ENCODE data around the gene AGR2. TPM values are rescaled to one million over a fixed set of nuclear protein-coding genes. Genes with fewer than 3 reads are reported as not detected.

Gene AGR2
- total RNA-seq, 1 donor from 2014 or later, result not detected

GRCh38 chr7:16847381-16847860, 42.6 kb upstream of the AGR2 start:
- Mint-ChIP-seq H3K27ac (ENCODE audit: unreplicated experiment) (no peak overlapping the region), H3K9me3 (peaks cover 7% of the 10 kb centered on the region), H3K4me3 (no peak overlapping the region), H3K27me3 (ENCODE audit: low read depth) (no peaks in the 10 kb centered on the region), H3K4me1 (no peaks in the 10 kb centered on the region), H3K36me3 (ENCODE audit: low read depth) (no peaks in the 10 kb centered on the region)
- TF ChIP-seq CTCF (conservative IDR thresholded peaks at IDR 0.05), result no peak
- DNase-seq (ENCODE audit: low read depth, low spot score), result no peak

- Mint-ChIP-seq H3K27me3 (ENCODE audit: low read depth) (no peaks in the 10 kb centered on the region), H3K4me3 (no peak overlapping the region), H3K27ac (ENCODE audit: unreplicated experiment) (no peak overlapping the region), H3K36me3 (ENCODE audit: low read depth) (no peaks in the 10 kb centered on the region), H3K9me3 (peaks cover 7% of the 10 kb centered on the region), H3K4me1 (no peaks in the 10 kb centered on the region)
- no peak for TF ChIP-seq CTCF (conservative IDR thresholded peaks at IDR 0.05)
- no peak for DNase-seq (ENCODE audit: low read depth, low spot score)
Observed at GRCh38 chr7:16846601-16847165, 41.9 kb upstream of the AGR2 start.

GRCh38 chr7:16845746-16846145, 40.9 kb upstream of the AGR2 start:
- H3K27ac Mint-ChIP-seq (ENCODE audit: unreplicated experiment), result no peak overlapping the region
- DNase-seq (ENCODE audit: low read depth, low spot score), result no peak
- H3K27me3 Mint-ChIP-seq (ENCODE audit: low read depth), result no peaks in the 10 kb centered on the region
- no peaks in the 10 kb centered on the region for H3K4me1 Mint-ChIP-seq
- no peaks in the 10 kb centered on the region for H3K36me3 Mint-ChIP-seq (ENCODE audit: low read depth)
- H3K4me3 Mint-ChIP-seq, result no peak overlapping the region
- TF ChIP-seq CTCF (conservative IDR thresholded peaks at IDR 0.05), result no peak
- H3K9me3 Mint-ChIP-seq, result peaks cover 7% of the 10 kb centered on the region

- Mint-ChIP-seq H3K27me3 (ENCODE audit: low read depth) (no peaks in the 10 kb centered on the region), H3K9me3 (peaks cover 3% of the 10 kb centered on the region), H3K27ac (ENCODE audit: unreplicated experiment) (no peak overlapping the region), H3K36me3 (ENCODE audit: low read depth) (no peaks in the 10 kb centered on the region), H3K4me3 (no peak overlapping the region), H3K4me1 (peaks cover 7% of the 10 kb centered on the region)
- DNase-seq (ENCODE audit: low read depth, low spot score), result no peak
- TF ChIP-seq CTCF (conservative IDR thresholded peaks at IDR 0.05), result no peak
Observed at GRCh38 chr7:16841681-16842080, 36.9 kb upstream of the AGR2 start.

- TF ChIP-seq CTCF (conservative IDR thresholded peaks at IDR 0.05), result no peak
- peaks cover 3% of the 10 kb centered on the region for H3K9me3 Mint-ChIP-seq
- H3K4me1 Mint-ChIP-seq, result peaks cover 7% of the 10 kb centered on the region
- no peaks in the 10 kb centered on the region for H3K27me3 Mint-ChIP-seq (ENCODE audit: low read depth)
- H3K4me3 Mint-ChIP-seq, result no peak overlapping the region
- no peak overlapping the region for H3K27ac Mint-ChIP-seq (ENCODE audit: unreplicated experiment)
- no peak for DNase-seq (ENCODE audit: low read depth, low spot score)
- H3K36me3 Mint-ChIP-seq (ENCODE audit: low read depth), result no peaks in the 10 kb centered on the region
Observed at GRCh38 chr7:16840094-16840493, 35.3 kb upstream of the AGR2 start.
